ENCODE measurements around the gene TAP1. TPM values are rescaled to one million over a fixed set of nuclear protein-coding genes. Genes with fewer than 3 reads are reported as not detected.
"Not testable (repeated sequence)": the region's sequence is repeated elsewhere in the genome, so short reads cannot be mapped to it uniquely, and the experiment has no call there.

Gene TAP1
- total RNA-seq, 2 experiments from 2014 or later = 91.5 to 93.9 TPM

- intact Hi-C loops (cut with DNase I, micrococcal nuclease) = loop anchor here (1.0 to 5.0 kb wide), 8 partner anchors 47 to 363 kb away; partner anchors contain the start of gene HLA-DMA (in 1 of the 2)
- no peak overlapping the region for H3K4me3 Mint-ChIP-seq
Observed at GRCh38 chr6:32885698-32886286, 32.3 kb upstream of the TAP1 start.

DNA sequence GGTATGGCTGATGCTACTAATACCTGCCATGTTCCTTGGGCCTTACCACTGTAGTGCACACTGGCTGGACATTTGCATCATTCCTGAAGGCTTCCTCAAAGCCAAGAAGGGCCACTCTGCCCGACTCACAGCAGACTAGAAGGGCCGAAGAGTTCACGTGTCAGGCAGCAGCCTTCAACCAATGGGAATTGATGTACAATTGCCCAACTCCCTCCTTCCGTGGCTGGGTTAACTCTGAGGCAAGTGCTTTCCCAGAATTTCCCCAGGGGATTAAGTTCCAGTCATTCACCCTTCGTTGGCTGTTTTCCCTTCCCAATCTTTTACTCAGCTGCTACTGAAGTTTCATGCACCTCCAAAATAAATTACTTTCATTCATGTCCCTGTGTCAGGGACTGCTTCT, 30.3 kb upstream of the TAP1 start:
- Mint-ChIP-seq H3K9me3 (no peaks in the 10 kb centered on the region), H3K4me3 (no peak overlapping the region), H3K27ac (no peak overlapping the region), H3K36me3 (ENCODE audit: low read depth) (peaks cover 8% of the 10 kb centered on the region), H3K27me3 (no peaks in the 10 kb centered on the region), H3K4me1 (ENCODE audit: low read depth) (no peaks in the 10 kb centered on the region)
- no peak for DNase-seq
- H3K27me3 ChIP-seq (ENCODE audit: control insufficient read depth in 1 of 2, insufficient read depth in 2 of 2, low read length in 2 of 2) = no peaks in the 10 kb centered on the region
- no peak for TF ChIP-seq CTCF (IDR thresholded peaks at IDR 0.05)
- intact Hi-C loops (cut with DNase I, micrococcal nuclease) = loop anchor here in 1 of 2 experiments (2.0 kb wide), 1 partner anchor 69 kb away; the partner anchor contains the start of gene HLA-DMA
- ChIA-PET POLR2A (interaction anchor here (1.0 to 1.3 kb wide), 2 partner anchors 90 to 101 kb away, joined by 3 read pairs; no protein-coding TSS in a partner anchor), CTCF (no interaction called here)
- no peaks in the 10 kb centered on the region for H3K4me1 ChIP-seq (ENCODE audit: insufficient read depth, low read length)
- no peaks in the 10 kb centered on the region for H3K9me3 ChIP-seq (ENCODE audit: control insufficient read depth in 1 of 2, insufficient read depth in 1 of 2, low read length in 2 of 2)
- no peak overlapping the region for H3K27ac ChIP-seq (ENCODE audit: low read depth in 1 of 2, low read length in 2 of 2)
- no peak overlapping the region for H3K4me3 ChIP-seq (ENCODE audit: low read length)
- peaks cover 5% of the 10 kb centered on the region for H3K36me3 ChIP-seq (ENCODE audit: insufficient read depth, low read length)
- ATAC-seq (ENCODE audit: poor library complexity) = no peak

More at GRCh38 chr6:32885698-32886286, 32.3 kb upstream of the TAP1 start:
- ChIA-PET CTCF (interaction anchor here (0.6 to 2.1 kb wide), 14 partner anchors 9 to 103 kb away, joined by 3 to 16 read pairs (median 4); partner anchors contain the start of genes HLA-DMA and TAP2), POLR2A (interaction anchor here (1.0 to 2.3 kb wide), 8 partner anchors 15 to 98 kb away, joined by 3 to 15 read pairs (median 5); partner anchors contain the start of gene BRD2)
- Mint-ChIP-seq H3K9me3 (no peaks in the 10 kb centered on the region), H3K27me3 (no peaks in the 10 kb centered on the region), H3K36me3 (ENCODE audit: low read depth) (no peaks in the 10 kb centered on the region), H3K4me1 (ENCODE audit: low read depth) (no peaks in the 10 kb centered on the region), H3K27ac (no peak overlapping the region)
- ATAC-seq (ENCODE audit: poor library complexity) (peak; percentile 65), DNase-seq (peak in 3 of 14 experiments; percentile 83 to 85 (median 83))
- peak; percentile 73 for TF ChIP-seq CTCF (IDR thresholded peaks at IDR 0.05)
- no peaks in the 10 kb centered on the region for H3K36me3 ChIP-seq (ENCODE audit: insufficient read depth, low read length)
- H3K9me3 ChIP-seq (ENCODE audit: control insufficient read depth in 1 of 2, insufficient read depth in 1 of 2, low read length in 2 of 2) = no peaks in the 10 kb centered on the region
- H3K4me3 ChIP-seq (ENCODE audit: low read length) = no peak overlapping the region
- no peak overlapping the region for H3K27ac ChIP-seq (ENCODE audit: low read depth in 1 of 2, low read length in 2 of 2)
- H3K4me1 ChIP-seq (ENCODE audit: insufficient read depth, low read length) = no peaks in the 10 kb centered on the region
- H3K27me3 ChIP-seq (ENCODE audit: control insufficient read depth in 1 of 2, insufficient read depth in 2 of 2, low read length in 2 of 2) = no peaks in the 10 kb centered on the region

DNA sequence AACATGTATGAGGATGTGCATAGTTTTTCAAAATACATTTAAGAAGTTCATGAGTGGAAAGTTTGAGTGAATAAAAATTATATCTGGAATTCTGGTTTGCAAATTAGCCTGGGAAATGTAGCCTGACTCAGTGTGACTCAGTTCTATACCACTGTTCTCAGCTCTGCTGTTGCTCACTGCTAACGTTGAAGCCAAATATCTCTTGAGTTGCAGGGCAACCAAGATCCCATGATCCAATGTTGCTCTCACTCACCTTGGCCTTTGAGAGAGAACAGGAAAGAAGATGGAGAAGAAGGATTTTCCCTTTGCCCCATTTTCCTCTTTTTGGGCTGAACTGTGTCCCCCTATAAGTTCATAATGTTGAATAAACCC, 29.4 kb upstream of the TAP1 start:
- Mint-ChIP-seq H3K27ac (no peak overlapping the region), H3K36me3 (ENCODE audit: low read depth) (peaks cover 9% of the 10 kb centered on the region), H3K27me3 (no peaks in the 10 kb centered on the region), H3K4me1 (ENCODE audit: low read depth) (no peaks in the 10 kb centered on the region), H3K9me3 (no peaks in the 10 kb centered on the region), H3K4me3 (no peak overlapping the region)
- no peaks in the 10 kb centered on the region for H3K9me3 ChIP-seq (ENCODE audit: control insufficient read depth in 1 of 2, insufficient read depth in 1 of 2, low read length in 2 of 2)
- DNase-seq (no peak), ATAC-seq (ENCODE audit: poor library complexity) (no peak)
- H3K4me3 ChIP-seq (ENCODE audit: low read length) = no peak overlapping the region
- intact Hi-C loops (cut with DNase I, micrococcal nuclease) = no loop called here
- H3K27ac ChIP-seq (ENCODE audit: low read depth in 1 of 2, low read length in 2 of 2) = no peak overlapping the region
- CTCF ChIA-PET = interaction anchor here (1.0 to 1.7 kb wide), 3 partner anchors 44 to 102 kb away, joined by 3 to 6 read pairs (median 6); partner anchors contain the start of gene TAP2
- TF ChIP-seq CTCF (IDR thresholded peaks at IDR 0.05) = no peak
- H3K4me1 ChIP-seq (ENCODE audit: insufficient read depth, low read length) = no peaks in the 10 kb centered on the region
- H3K36me3 ChIP-seq (ENCODE audit: insufficient read depth, low read length) = peaks cover 5% of the 10 kb centered on the region
- POLR2A ChIA-PET = interaction anchor here (1.3 kb wide), 1 partner anchor 90 kb away, joined by 3 read pairs; no protein-coding TSS in a partner anchor
- no peaks in the 10 kb centered on the region for H3K27me3 ChIP-seq (ENCODE audit: control insufficient read depth in 1 of 2, insufficient read depth in 2 of 2, low read length in 2 of 2)

- DNase-seq; H3K9me3 Mint-ChIP-seq; intact Hi-C loops (cut with DNase I, micrococcal nuclease); H3K4me3 Mint-ChIP-seq; H3K4me3 ChIP-seq (ENCODE audit: low read length); H3K27me3 Mint-ChIP-seq; H3K9me3 ChIP-seq (ENCODE audit: control insufficient read depth in 1 of 2, insufficient read depth in 1 of 2, low read length in 2 of 2); H3K27me3 ChIP-seq (ENCODE audit: control insufficient read depth in 1 of 2, insufficient read depth in 2 of 2, low read length in 2 of 2); H3K36me3 Mint-ChIP-seq (ENCODE audit: low read depth); H3K4me1 Mint-ChIP-seq (ENCODE audit: low read depth); H3K4me1 ChIP-seq (ENCODE audit: insufficient read depth, low read length); POLR2A ChIA-PET; H3K27ac ChIP-seq (ENCODE audit: low read depth in 1 of 2, low read length in 2 of 2); ATAC-seq (ENCODE audit: poor library complexity); H3K36me3 ChIP-seq (ENCODE audit: insufficient read depth, low read length); H3K27ac Mint-ChIP-seq: not testable (repeated sequence)
- CTCF ChIA-PET = interaction anchor here (0.6 to 1.4 kb wide), 3 partner anchors 15 to 1496 kb away, joined by 3 to 7 read pairs (median 3); partner anchors contain the start of gene HLA-DMA
Observed at GRCh38 chr6:32880962-32881361, 27.5 kb upstream of the TAP1 start.

Measured in CD4-positive, alpha-beta T cell (primary cell).